Nephron progenitor cell (in vitro differentiated cells): ENCODE measurements around the gene KCNQ1.

Source experiments
- DNase-seq: peaks from one replicate; pipeline ENCODE4 v3.0.0; 2021
- H3K27ac Mint-ChIP-seq: 2 replicates; pipeline ENCODE4 v1.8.0; 2021; ENCODE audit warnings: mild to moderate bottlenecking, moderate library complexity, mixed read lengths
- H3K27me3 Mint-ChIP-seq: 2 replicates; pipeline ENCODE4 v1.8.0; 2021; ENCODE audit warnings: mild to moderate bottlenecking, low read depth, mixed read lengths; ENCODE audit not compliant: poor library complexity
- H3K36me3 Mint-ChIP-seq: 2 replicates; pipeline ENCODE4 v1.8.0; 2021; ENCODE audit warnings: low read depth, mixed read lengths
- H3K4me1 Mint-ChIP-seq: 2 replicates; pipeline ENCODE4 v1.8.0; 2021; ENCODE audit warnings: mixed read lengths
- H3K4me3 Mint-ChIP-seq: 2 replicates; pipeline ENCODE4 v1.8.0; 2021; ENCODE audit warnings: mild to moderate bottlenecking, moderate library complexity, mixed read lengths
- H3K9me3 Mint-ChIP-seq: 2 replicates; pipeline ENCODE4 v1.8.0; 2021; ENCODE audit warnings: mild to moderate bottlenecking, moderate library complexity, mixed read lengths
- TF ChIP-seq, protein P1 (sequence below): fragments of 200-600 bp; sonication (generic); IDR thresholded peaks from 2 replicates; pipeline ENCODE4 v1.5.0; 2021; ENCODE audit warnings: antibody characterized with exemption

The KCNQ1 gene

DNA sequence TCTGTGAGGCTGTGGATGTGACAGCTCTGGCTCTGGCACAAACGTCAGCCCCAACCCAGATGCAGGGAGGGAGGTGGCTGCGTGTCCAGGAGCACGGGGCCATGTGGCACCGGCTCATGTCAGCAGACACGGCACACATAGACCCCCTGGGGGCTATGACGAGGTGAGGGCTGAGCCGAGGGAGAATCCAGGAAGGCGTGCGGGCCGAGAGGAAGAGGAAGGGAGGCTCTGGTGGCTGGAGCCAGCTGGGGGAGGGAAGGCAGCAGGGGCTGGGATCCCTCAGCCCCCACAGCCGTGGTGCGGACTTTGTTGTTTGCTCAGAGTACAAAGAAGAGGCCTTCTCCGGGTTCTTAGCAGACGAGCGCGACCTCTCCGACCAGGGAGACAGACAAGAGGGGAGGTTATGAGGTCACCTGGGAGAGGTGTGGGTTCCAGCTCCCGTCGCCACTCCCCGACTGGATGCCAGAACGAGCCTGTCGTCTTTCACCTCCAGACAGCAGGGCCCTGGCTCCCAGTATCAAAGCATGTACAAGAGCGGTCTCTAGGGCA lies 394.7 kb downstream of the KCNQ1 start:
- DNase-seq = no peak
- TF ChIP-seq, protein P1, sequence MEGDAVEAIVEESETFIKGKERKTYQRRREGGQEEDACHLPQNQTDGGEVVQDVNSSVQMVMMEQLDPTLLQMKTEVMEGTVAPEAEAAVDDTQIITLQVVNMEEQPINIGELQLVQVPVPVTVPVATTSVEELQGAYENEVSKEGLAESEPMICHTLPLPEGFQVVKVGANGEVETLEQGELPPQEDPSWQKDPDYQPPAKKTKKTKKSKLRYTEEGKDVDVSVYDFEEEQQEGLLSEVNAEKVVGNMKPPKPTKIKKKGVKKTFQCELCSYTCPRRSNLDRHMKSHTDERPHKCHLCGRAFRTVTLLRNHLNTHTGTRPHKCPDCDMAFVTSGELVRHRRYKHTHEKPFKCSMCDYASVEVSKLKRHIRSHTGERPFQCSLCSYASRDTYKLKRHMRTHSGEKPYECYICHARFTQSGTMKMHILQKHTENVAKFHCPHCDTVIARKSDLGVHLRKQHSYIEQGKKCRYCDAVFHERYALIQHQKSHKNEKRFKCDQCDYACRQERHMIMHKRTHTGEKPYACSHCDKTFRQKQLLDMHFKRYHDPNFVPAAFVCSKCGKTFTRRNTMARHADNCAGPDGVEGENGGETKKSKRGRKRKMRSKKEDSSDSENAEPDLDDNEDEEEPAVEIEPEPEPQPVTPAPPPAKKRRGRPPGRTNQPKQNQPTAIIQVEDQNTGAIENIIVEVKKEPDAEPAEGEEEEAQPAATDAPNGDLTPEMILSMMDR = no peak
- Mint-ChIP-seq H3K9me3 (no peaks in the 10 kb centered on the region), H3K27me3 (peaks cover 8% of the 10 kb centered on the region), H3K4me1 (peaks cover 62% of the 10 kb centered on the region), H3K4me3 (peak overlapping the region; percentile 71), H3K36me3 (no peaks in the 10 kb centered on the region), H3K27ac (peak overlapping the region; percentile 56)

DNA sequence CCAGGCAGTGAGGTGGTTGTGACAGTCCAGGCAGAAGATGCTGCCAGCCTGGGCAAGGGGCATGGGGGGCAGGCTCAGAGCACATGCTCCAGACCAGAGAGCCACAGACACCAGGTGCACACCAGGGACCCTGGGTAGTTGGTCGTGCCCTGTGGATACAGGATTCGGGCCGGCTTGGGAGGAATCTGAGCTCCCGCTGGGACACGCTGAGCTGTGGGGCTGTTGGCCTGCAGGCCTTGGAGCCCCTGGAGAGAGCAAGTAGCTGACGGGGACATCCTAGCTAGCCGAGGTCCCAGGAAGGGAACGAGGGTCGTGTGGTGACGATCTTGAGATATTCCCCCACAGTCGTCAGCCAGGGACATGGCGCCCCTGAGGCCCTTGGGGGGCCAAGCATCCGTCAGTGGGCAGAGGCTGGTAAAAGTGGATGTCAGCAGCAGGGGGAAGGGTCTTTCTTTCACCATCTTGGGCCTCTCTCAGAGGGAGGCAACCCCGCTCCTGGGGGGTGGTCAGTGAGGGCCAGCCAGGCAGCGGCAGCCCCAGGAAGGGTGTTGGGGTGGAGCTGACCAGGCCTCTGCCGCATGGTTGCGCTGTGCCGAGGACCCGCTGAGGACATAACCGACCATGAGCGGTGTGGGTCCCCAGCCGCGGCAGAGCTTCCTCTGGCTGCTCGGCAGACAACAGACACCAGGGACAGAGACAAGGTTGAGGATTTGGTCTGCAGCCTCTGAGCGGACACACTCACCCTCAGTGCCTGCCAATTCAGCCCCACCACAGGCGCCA lies 396.8 kb downstream of the KCNQ1 start:
- TF ChIP-seq, protein P1 = no peak

DNA sequence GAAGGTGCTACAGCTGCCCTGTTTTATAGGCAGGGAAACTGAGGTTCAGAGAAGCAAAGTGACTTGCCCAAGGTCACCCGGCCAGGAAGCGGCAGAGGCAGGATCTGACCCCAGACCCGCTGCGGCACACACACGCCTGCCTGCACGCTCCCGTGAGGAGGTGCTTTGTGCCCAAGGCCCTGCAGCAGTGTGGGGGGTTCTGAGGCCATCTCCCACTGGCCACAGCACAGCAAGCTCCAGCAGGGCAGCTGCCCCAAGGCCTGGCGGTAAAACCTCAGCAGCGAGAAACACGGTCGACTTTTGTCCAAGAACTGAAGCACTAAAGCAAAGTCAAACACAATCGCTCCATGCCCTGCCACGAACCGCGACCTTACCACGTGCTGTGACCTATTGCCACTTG lies 398.1 kb downstream of the KCNQ1 start:
- no peaks in the 10 kb centered on the region for H3K36me3 Mint-ChIP-seq
- peaks cover 41% of the 10 kb centered on the region for H3K4me1 Mint-ChIP-seq
- no peak overlapping the region for H3K27ac Mint-ChIP-seq
- H3K9me3 Mint-ChIP-seq = no peaks in the 10 kb centered on the region
- TF ChIP-seq, protein P1 = no peak
- H3K4me3 Mint-ChIP-seq = no peak overlapping the region
- H3K27me3 Mint-ChIP-seq = peaks cover 6% of the 10 kb centered on the region
- no peak for DNase-seq

More for the DNA sequence above, 396.8 kb downstream of the KCNQ1 start:
- H3K27ac Mint-ChIP-seq = peak overlapping the region; percentile 51
- no peak overlapping the region for H3K4me3 Mint-ChIP-seq
- no peaks in the 10 kb centered on the region for H3K36me3 Mint-ChIP-seq
- H3K27me3 Mint-ChIP-seq = peaks cover 6% of the 10 kb centered on the region
- H3K9me3 Mint-ChIP-seq = no peaks in the 10 kb centered on the region
- H3K4me1 Mint-ChIP-seq = peaks cover 46% of the 10 kb centered on the region
- no peak for DNase-seq

DNA sequence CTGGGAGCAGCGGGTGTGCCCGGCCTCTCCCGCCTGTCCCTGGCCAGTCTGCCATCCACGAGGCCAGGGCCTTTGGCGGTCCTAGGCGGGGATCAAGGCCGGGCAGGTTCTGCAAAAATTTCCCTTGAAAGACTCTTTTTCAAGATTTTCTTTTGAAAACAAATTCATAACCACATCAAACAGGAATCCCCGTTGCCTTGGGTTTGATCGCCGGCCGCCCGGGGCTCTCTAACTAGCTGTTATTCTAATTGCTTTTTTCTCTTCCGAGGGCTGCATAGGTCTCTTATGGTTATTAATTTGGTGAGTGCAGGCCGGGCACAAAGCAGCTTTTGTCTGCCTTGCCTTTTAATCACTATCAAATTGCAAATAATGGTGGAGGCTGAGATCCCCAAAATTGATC lies 398.7 kb downstream of the KCNQ1 start:
- H3K36me3 Mint-ChIP-seq = no peaks in the 10 kb centered on the region
- no peak overlapping the region for H3K4me3 Mint-ChIP-seq
- TF ChIP-seq, protein P1 = no peak
- no peaks in the 10 kb centered on the region for H3K9me3 Mint-ChIP-seq
- H3K4me1 Mint-ChIP-seq = peaks cover 35% of the 10 kb centered on the region
- DNase-seq = no peak
- H3K27ac Mint-ChIP-seq = no peak overlapping the region
- H3K27me3 Mint-ChIP-seq = peaks cover 7% of the 10 kb centered on the region

DNA sequence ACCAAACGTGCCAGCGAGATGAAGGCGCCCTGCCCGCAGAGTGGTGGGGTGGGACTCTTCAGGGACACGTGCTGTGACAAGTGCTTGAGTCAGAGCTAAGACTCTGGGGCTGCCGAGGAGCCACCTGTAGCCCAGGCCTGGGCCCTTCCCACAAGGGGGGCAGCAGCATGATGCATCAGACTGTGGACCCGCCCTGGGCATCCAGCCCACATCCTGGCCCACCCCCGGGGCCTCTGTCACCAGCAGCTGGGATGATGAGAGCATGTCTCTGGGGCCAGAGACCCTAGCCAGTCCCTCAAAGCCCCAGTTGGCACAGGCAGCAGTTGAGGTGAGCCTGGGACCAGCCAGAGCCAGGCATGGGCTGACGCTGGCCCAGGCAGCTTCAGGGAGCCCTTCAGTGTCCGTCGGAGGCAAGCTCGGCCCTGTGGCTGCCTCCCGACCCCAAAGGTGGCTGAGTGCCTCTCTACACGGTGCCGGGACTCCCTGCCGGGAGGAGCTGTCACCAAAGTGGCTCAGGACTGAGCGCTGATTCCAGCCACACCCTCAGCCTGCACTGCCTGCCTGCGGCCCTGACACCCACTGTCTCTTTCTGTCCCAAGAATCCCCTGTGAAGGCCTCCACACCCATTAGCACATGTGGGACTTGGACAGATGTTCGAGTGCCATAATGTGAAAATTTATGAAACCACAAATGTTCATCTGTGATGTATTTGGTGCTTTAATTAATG lies 399.5 kb downstream of the KCNQ1 start:
- Mint-ChIP-seq H3K4me3 (no peak overlapping the region), H3K36me3 (no peaks in the 10 kb centered on the region), H3K27me3 (peaks cover 8% of the 10 kb centered on the region), H3K27ac (no peak overlapping the region), H3K4me1 (peaks cover 40% of the 10 kb centered on the region), H3K9me3 (no peaks in the 10 kb centered on the region)
- TF ChIP-seq, protein P1 = no peak
- no peak for DNase-seq
